Transverse colon (tissue), 4 donors: ENCODE results near the gene CCNE1. TPM values are rescaled to one million over a fixed set of nuclear protein-coding genes. Genes with fewer than 3 reads are reported as not detected.

Experiments used
- DNase-seq: peaks from one replicate; pipeline ENCODE4 v3.0.0-alpha.2; 2019
- H3K27ac ChIP-seq, 4 donors: fragments of 200-600 bp; sonication (generic); 2 replicates each; pipeline ENCODE4 v1.5.1; 2016 to 2018; ENCODE audit warnings: inconsistent platforms in 4 of 4
- H3K27me3 ChIP-seq: fragments of 200-600 bp; sonication (generic); 2 replicates; pipeline ENCODE4 v1.5.1; 2017; ENCODE audit warnings: inconsistent platforms
- H3K36me3 ChIP-seq, 4 donors: fragments of 200-600 bp; sonication (generic); 2 replicates each; pipeline ENCODE4 v1.5.1; 2017 to 2019; ENCODE audit warnings: inconsistent platforms in 4 of 4
- H3K4me1 ChIP-seq, 4 donors: fragments of 200-600 bp; sonication (generic); 2 replicates each; pipeline ENCODE4 v1.5.1; 2017 to 2020; ENCODE audit warnings: inconsistent platforms in 4 of 4
- H3K4me3 ChIP-seq, 4 donors: fragments of 200-600 bp; sonication (generic); 1 replicate in 1 of 4; 2 replicates in 3 of 4; pipeline versions ENCODE4 v1.5.1 to v1.6.1; 2017 to 2019; ENCODE audit warnings: inconsistent platforms in 4 of 4
- H3K9me3 ChIP-seq, 2 donors: fragments of 200-600 bp; sonication (generic); 2 replicates each; pipeline ENCODE4 v1.5.1; 2017 to 2019; ENCODE audit warnings: inconsistent platforms in 2 of 2
- EP300 ChIP-seq: sonication (generic); formaldehyde crosslinking; IDR thresholded peaks from one replicate; pipeline ENCODE4 v1.6.1; 2017; ENCODE audit warnings: antibody characterized with exemption, low read depth
- POLR2A ChIP-seq: fragments of 450-650 bp; IDR thresholded peaks from one replicate; pipeline ENCODE4 v1.6.1; 2016; ENCODE audit warnings: antibody characterized with exemption, mild to moderate bottlenecking, moderate library complexity
- POLR2AphosphoS5 ChIP-seq, 3 donors: sonication (generic); formaldehyde crosslinking; IDR thresholded peaks; one replicate each; pipeline ENCODE4 v1.6.1; 2016; ENCODE audit warnings: antibody characterized with exemption in 3 of 3
- WGBS, 2 donors: methylation state at CpG; one replicate each; pipeline ENCODE4 v1.1.5; 2018; ENCODE audit warnings: low coverage in 1 of 2; 5-methylcytosine and 5-hydroxymethylcytosine counted together
- in situ Hi-C, 4 donors: fragments of 200-750 bp; cut with MboI; loops; one replicate each; pipeline versions ENCODE4 v1.15.0 to v1.15.1; 2017; ENCODE audit warnings: low sequenced_read_pairs in 3 of 4, low pct_ligation_motif_present in 1 of 4, low pct_unique_long_range_greater_than_20kb in 1 of 4
- intact Hi-C: fragments of 100-400 bp; cut with DNase I; formaldehyde crosslinking; loops from one replicate; pipeline ENCODE4 v1.15.1; 2023; ENCODE audit warnings: low total_unique reads
- total RNA-seq, 4 donors: library from RNA; depleted of rRNA; stranded (reverse); fragments of >200 nt; gene quantifications; one replicate each; pipeline ENCODE4 v1.1.0, GENCODE V29; 2016
- TF ChIP-seq, protein P1 (sequence below), 5 experiments: fragments of 200-600 bp in 3 of 5; fragments of 450-650 bp in 2 of 5; sonication (generic) in 3 of 5; IDR thresholded peaks; 1 replicate in 2 of 5; 2 replicates in 3 of 5; pipeline ENCODE4 v1.5.1; 2016 to 2017; ENCODE audit warnings: antibody characterized with exemption in 5 of 5, inconsistent platforms in 3 of 5, mild to moderate bottlenecking in 2 of 5, moderate library complexity in 1 of 5

CCNE1 gene
- total RNA-seq, 4 donors from 2014 or later, result 1.7 to 30.3 (median 5.8) TPM

DNA sequence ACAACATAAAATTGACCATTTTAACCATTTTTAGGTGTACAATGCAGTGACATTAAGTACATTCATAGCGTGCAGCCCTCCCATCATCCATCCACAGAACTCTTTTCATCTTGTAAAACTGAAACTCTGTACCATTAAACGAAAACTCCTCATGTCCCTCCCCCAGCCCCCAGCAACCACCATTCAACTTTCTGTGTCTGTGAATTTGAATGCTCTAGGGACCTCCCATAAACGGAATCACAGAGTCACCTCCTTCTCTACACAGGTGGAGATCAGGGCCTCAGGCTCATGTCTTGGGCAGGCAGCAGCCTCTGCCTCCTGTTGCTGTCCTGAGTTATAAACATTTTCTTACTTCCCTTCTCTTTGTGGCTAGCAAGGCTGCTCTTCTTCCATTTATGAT lies 7.3 kb upstream of the CCNE1 start:
- TF ChIP-seq POLR2A (no peak), EP300 (no peak), POLR2AphosphoS5 (IDR thresholded peaks at IDR 0.05) (no peak)
- TF ChIP-seq, protein P1, sequence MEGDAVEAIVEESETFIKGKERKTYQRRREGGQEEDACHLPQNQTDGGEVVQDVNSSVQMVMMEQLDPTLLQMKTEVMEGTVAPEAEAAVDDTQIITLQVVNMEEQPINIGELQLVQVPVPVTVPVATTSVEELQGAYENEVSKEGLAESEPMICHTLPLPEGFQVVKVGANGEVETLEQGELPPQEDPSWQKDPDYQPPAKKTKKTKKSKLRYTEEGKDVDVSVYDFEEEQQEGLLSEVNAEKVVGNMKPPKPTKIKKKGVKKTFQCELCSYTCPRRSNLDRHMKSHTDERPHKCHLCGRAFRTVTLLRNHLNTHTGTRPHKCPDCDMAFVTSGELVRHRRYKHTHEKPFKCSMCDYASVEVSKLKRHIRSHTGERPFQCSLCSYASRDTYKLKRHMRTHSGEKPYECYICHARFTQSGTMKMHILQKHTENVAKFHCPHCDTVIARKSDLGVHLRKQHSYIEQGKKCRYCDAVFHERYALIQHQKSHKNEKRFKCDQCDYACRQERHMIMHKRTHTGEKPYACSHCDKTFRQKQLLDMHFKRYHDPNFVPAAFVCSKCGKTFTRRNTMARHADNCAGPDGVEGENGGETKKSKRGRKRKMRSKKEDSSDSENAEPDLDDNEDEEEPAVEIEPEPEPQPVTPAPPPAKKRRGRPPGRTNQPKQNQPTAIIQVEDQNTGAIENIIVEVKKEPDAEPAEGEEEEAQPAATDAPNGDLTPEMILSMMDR (IDR thresholded peaks at IDR 0.05), result no peak
- intact Hi-C loops, result no loop called here
- no peaks in the 10 kb centered on the region for H3K27me3 ChIP-seq
- no peaks in the 10 kb centered on the region for H3K9me3 ChIP-seq
- no peak overlapping the region for H3K27ac ChIP-seq
- no peak for DNase-seq
- WGBS, 2 donors, result 46 to 49% methylated on average over 3 of the region's 3 CpGs
- H3K36me3 ChIP-seq, result no peaks in the 10 kb centered on the region
- H3K4me1 ChIP-seq, result no peaks in the 10 kb centered on the region
- in situ Hi-C loops, result no loop called here
- H3K4me3 ChIP-seq, result no peak overlapping the region

DNA sequence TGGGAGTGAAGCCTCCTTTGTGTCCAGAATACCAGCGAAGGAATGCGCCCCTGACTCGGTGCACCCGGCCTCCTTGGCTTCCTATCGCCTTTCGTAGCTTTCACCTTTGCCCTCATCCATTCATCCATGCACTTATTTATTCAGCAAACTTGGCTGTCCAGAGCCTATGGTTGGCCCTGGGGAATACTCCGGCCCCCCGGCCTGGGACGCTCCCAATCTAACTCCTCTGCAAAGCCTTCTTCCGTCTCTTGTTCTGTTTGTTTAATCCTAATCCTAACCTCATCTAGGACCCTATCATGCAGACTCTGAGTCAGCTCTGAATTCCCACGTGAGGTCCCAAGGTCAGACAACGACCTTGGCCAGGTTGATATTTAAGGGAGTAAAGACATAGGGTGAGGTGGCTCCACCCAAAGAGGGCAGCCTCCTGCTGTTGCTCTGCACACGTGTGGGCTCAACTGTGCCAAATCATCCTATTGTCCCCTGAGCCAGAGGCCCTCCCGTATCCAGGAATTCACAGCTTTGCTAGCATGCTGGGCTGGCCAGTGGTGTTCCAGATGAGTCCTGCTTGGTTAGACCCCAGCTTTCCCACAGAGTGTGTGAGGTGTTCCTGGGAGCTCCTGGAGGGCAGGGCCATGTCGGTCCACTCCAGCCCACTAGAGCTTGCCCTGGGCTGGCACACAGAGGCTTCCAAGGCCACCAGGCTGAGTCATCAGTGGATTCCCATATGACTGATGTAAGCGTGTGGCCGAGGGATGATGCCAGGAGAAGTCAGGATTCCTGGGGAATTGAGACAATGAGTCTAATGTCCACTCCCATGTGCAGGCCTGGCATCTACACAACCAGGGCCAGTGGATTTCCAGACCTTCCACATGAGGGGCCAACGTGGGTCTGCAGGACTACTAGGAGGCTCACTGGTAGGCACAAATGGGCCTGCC lies 6.5 kb upstream of the CCNE1 start:
- Histone ChIP-seq H3K36me3 (no peaks in the 10 kb centered on the region), H3K27ac (no peak overlapping the region), H3K27me3 (no peaks in the 10 kb centered on the region), H3K4me1 (no peaks in the 10 kb centered on the region), H3K4me3 (no peak overlapping the region), H3K9me3 (no peaks in the 10 kb centered on the region)
- no peak for TF ChIP-seq EP300
- no peak for TF ChIP-seq POLR2A
- TF ChIP-seq POLR2AphosphoS5 (IDR thresholded peaks at IDR 0.05), result no peak
- TF ChIP-seq, protein P1 (IDR thresholded peaks at IDR 0.05), result no peak
- 84 to 96% methylated on average over 11 to 18 of the region's 18 CpGs for whole genome bisulfite sequencing, 2 donors
- no peak for DNase-seq
- intact Hi-C loops, result no loop called here
- in situ Hi-C loops, result no loop called here

DNA sequence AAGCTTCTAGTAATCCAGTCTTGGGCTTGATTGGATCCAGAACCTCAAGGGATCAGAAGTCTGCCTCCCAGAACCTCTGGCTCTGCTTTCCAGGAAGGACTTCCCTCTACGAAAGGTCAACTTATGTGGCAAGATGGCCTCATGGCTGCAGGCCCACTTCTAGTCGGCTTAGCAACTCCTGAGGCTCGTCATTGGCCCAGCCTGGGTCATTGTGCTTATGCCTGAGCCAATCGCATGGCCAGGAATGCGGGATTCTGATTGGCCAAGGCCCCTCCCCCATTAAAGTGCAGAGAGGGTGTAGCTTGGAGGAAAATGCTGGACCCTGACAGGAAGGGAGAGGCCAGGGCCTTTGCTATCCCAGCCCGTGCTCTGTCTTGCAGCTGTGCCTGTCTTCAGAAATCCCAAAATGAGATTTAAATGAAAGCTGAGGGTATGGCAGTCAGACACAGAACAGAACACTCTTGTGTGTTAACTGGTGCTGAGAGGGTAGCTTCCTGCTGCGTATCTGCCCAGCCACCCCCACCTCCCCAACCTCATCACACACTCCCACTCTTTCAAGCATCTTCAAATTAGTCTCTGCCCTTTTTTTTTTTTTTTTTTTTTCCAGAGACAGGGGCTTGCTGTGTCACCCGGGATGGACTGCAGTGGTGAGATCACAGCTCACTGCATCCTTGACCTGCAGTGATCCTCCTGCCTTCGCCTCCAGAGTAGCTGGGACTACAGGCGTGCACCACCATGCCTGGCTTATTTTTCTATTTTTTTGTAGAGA lies 5.5 kb upstream of the CCNE1 start:
- TF ChIP-seq POLR2AphosphoS5 (IDR thresholded peaks at IDR 0.05), result no peak
- TF ChIP-seq POLR2A, result no peak
- TF ChIP-seq, protein P1 (IDR thresholded peaks at IDR 0.05), result no peak
- TF ChIP-seq EP300, result no peak
- H3K36me3 ChIP-seq, result no peaks in the 10 kb centered on the region
- WGBS, 2 donors, result 79 to 83% methylated on average over 1 to 10 of the region's 10 CpGs
- no peaks in the 10 kb centered on the region for H3K9me3 ChIP-seq
- intact Hi-C loops (no loop called here), in situ Hi-C loops (no loop called here)
- H3K4me1 ChIP-seq, result peaks cover 0 to 8% (median 5%) of the 10 kb centered on the region in 4 donors
- no peak overlapping the region for H3K27ac ChIP-seq
- no peaks in the 10 kb centered on the region for H3K27me3 ChIP-seq
- H3K4me3 ChIP-seq, result no peak overlapping the region
- no peak for DNase-seq

DNA sequence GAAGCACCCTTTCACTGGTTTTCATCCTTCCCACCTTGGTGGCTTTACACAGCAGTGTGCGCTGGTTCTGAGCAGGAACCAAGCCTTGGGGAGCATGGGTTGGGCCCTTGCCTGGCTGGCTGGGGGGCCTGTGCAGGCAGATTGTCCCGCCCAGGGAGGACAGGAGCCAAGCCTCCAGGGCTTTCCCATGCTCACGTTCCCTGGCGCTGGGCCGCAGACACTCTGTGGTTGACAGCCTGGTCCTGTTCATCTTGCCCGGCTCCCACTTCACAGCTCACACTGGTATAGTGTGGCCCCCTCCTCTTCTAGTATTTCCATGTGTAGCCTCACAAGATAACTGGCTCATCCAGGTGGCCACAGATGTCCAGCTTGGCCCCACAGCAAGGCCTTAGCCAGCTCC lies 4.6 kb upstream of the CCNE1 start:
- peaks cover 0 to 8% (median 5%) of the 10 kb centered on the region in 4 donors for H3K4me1 ChIP-seq
- DNase-seq, result no peak
- no peaks in the 10 kb centered on the region for H3K9me3 ChIP-seq
- in situ Hi-C loops, result no loop called here
- 89% methylated on average over 6 of the region's 6 CpGs; no CpG with 5 or more reads in 1 of the 2 donors for WGBS, 2 donors
- no peak overlapping the region for H3K27ac ChIP-seq
- no peak overlapping the region for H3K4me3 ChIP-seq
- H3K36me3 ChIP-seq, result no peaks in the 10 kb centered on the region
- intact Hi-C loops, result no loop called here
- no peaks in the 10 kb centered on the region for H3K27me3 ChIP-seq
- no peak for TF ChIP-seq POLR2AphosphoS5 (IDR thresholded peaks at IDR 0.05)
- TF ChIP-seq EP300, result no peak
- no peak for TF ChIP-seq POLR2A
- TF ChIP-seq, protein P1 (IDR thresholded peaks at IDR 0.05), result no peak
